GM12891 (cell line): ENCODE results near the gene INTS2.

ENCODE experiments used
- PAX5 ChIP-seq: IDR thresholded peaks from 2 replicates; pipeline ENCODE4 v1.6.1; 2011; ENCODE audit warnings: low read length, moderate library complexity, mild to moderate bottlenecking; ENCODE audit not compliant: insufficient read depth, severe bottlenecking
- POLR2A ChIP-seq: IDR thresholded peaks from 2 replicates; pipeline ENCODE4 v1.6.1; 2011; ENCODE audit warnings: low read depth, low read length, control low read depth
- POLR2AphosphoS5 ChIP-seq: IDR thresholded peaks from 2 replicates; pipeline ENCODE4 v1.6.1; 2011; ENCODE audit warnings: low read depth, low read length, control low read depth
- POU2F2 ChIP-seq: IDR thresholded peaks from 2 replicates; pipeline ENCODE4 v1.6.1; 2011; ENCODE audit warnings: low read depth, mild to moderate bottlenecking, control low read depth, low read length, moderate library complexity
- SPI1 ChIP-seq: IDR thresholded peaks from 2 replicates; pipeline ENCODE4 v1.6.1; 2011; ENCODE audit warnings: low read depth, low read length, control low read depth
- TAF1 ChIP-seq: IDR thresholded peaks from 2 replicates; pipeline ENCODE4 v1.6.1; 2011; ENCODE audit warnings: low read depth, low read length, control low read depth

GRCh38 chr17:61947367-61948078 lies 19.7 kb upstream of the INTS2 start:
- TF ChIP-seq SPI1 = no peak
- no peak for TF ChIP-seq TAF1
- no peak for TF ChIP-seq POLR2A
- no peak for TF ChIP-seq POLR2AphosphoS5
- TF ChIP-seq POU2F2 = no peak
- TF ChIP-seq PAX5 = no peak
